HEK293 (cell line): Measurements from ENCODE around the gene DPY19L1.
"Not testable (repeated sequence)": the region's sequence is repeated elsewhere in the genome, so short reads cannot be mapped to it uniquely, and the experiment has no call there.

Experiments
- CTCF ChIA-PET: fragments of 350-600 bp; formaldehyde crosslinking; extraction: SDS; loops from one replicate; lab custom pipeline; 2021; ENCODE audit warnings: antibody characterized with exemption; lab: Yijun Ruan, JAX
- POLR2A ChIA-PET: fragments of 300-600 bp; formaldehyde crosslinking; extraction: SDS; loops from one replicate; lab custom pipeline; 2020; ENCODE audit warnings: antibody characterized with exemption, inconsistent platforms; lab: Yijun Ruan, JAX
- H3K27ac ChIP-seq: fragments of 200-500 bp; sonication (Bioruptor generic); 2 replicates; pipeline ENCODE4 v1.5.1; 2014; ENCODE audit warnings: low read depth, low read length, control low read depth, inconsistent platforms; ENCODE audit errors: extremely low read depth
- H3K36me3 ChIP-seq, 2 experiments: fragments of 200-500 bp in 1 of 2; sonication (Bioruptor generic) in 1 of 2; 1 replicate in 1 of 2; 2 replicates in 1 of 2; pipeline ENCODE4 v1.5.1; 2014 to 2017; ENCODE audit warnings: inconsistent platforms in 2 of 2, low read length in 2 of 2; ENCODE audit not compliant: control insufficient read depth in 2 of 2, insufficient read depth in 1 of 2
- H3K4me1 ChIP-seq: fragments of 200-500 bp; sonication (Bioruptor generic); 2 replicates; pipeline ENCODE4 v1.5.1; 2014; ENCODE audit warnings: mild to moderate bottlenecking, low read length, inconsistent platforms; ENCODE audit not compliant: control insufficient read depth, insufficient read depth
- H3K4me3 ChIP-seq: 2 replicates; pipeline ENCODE4 v1.5.1; 2011; ENCODE audit warnings: low read depth, mild to moderate bottlenecking, control low read depth, low read length, moderate library complexity
- H3K9me3 ChIP-seq: fragments of 200-500 bp; sonication (Bioruptor generic); 2 replicates; pipeline ENCODE4 v1.5.1; 2014; ENCODE audit warnings: low read depth, low read length, inconsistent platforms; ENCODE audit not compliant: control insufficient read depth, insufficient read depth
- MYNN ChIP-seq: fragments of 450-650 bp; formaldehyde crosslinking; IDR thresholded peaks from 2 replicates; pipeline ENCODE4 v1.5.1; 2016; ENCODE audit warnings: missing biosample characterization, missing genetic modification characterization, borderline replicate concordance
- YY1 ChIP-seq: fragments of 450-650 bp; formaldehyde crosslinking; IDR thresholded peaks from 2 replicates; pipeline ENCODE4 v1.5.1; 2018; ENCODE audit warnings: missing biosample characterization, missing genetic modification characterization
- ZIC2 ChIP-seq: fragments of 450-650 bp; formaldehyde crosslinking; IDR thresholded peaks from 2 replicates; pipeline ENCODE4 v1.5.1; 2016; ENCODE audit warnings: missing biosample characterization, missing genetic modification characterization
- ZNF10 ChIP-seq: fragments of 450-650 bp; formaldehyde crosslinking; IDR thresholded peaks from 2 replicates; pipeline ENCODE4 v1.5.1; 2017; ENCODE audit warnings: missing biosample characterization, missing genetic modification characterization
- ZNF16 ChIP-seq: fragments of 450-650 bp; formaldehyde crosslinking; IDR thresholded peaks from 2 replicates; pipeline ENCODE4 v1.5.1; 2016; ENCODE audit warnings: low read depth, missing biosample characterization, missing genetic modification characterization
- ZNF184 ChIP-seq: fragments of 450-650 bp; IDR thresholded peaks from 2 replicates; pipeline ENCODE4 v1.5.1; 2018; ENCODE audit warnings: missing biosample characterization, mild to moderate bottlenecking, missing genetic modification characterization
- ZNF202 ChIP-seq: fragments of 450-650 bp; formaldehyde crosslinking; IDR thresholded peaks from 2 replicates; pipeline ENCODE4 v1.5.1; 2016; ENCODE audit warnings: missing biosample characterization, missing genetic modification characterization, borderline replicate concordance
- ZNF324 ChIP-seq: fragments of 450-650 bp; formaldehyde crosslinking; IDR thresholded peaks from 2 replicates; pipeline ENCODE4 v1.5.1; 2016; ENCODE audit warnings: missing biosample characterization, missing genetic modification characterization
- ZNF341 ChIP-seq: fragments of 450-650 bp; formaldehyde crosslinking; IDR thresholded peaks from 2 replicates; pipeline ENCODE4; 2016; ENCODE audit warnings: low read depth, missing biosample characterization, missing genetic modification characterization
- ZNF416 ChIP-seq: fragments of 450-650 bp; formaldehyde crosslinking; IDR thresholded peaks from 2 replicates; pipeline ENCODE4 v1.5.1; 2016; ENCODE audit warnings: missing biosample characterization, missing genetic modification characterization
- ZNF561 ChIP-seq: fragments of 450-650 bp; IDR thresholded peaks from 2 replicates; pipeline ENCODE4 v1.5.1; 2018; ENCODE audit warnings: missing biosample characterization, missing genetic modification characterization, borderline replicate concordance
- ZNF596 ChIP-seq: fragments of 450-650 bp; IDR thresholded peaks from 2 replicates; pipeline ENCODE4 v1.5.0; 2018; ENCODE audit warnings: missing biosample characterization, mild to moderate bottlenecking, missing genetic modification characterization, moderate library complexity
- ZNF776 ChIP-seq: fragments of 450-650 bp; formaldehyde crosslinking; IDR thresholded peaks from 2 replicates; pipeline ENCODE4 v1.5.0; 2017; ENCODE audit warnings: missing biosample characterization, missing genetic modification characterization, borderline replicate concordance
- ZNF837 ChIP-seq: fragments of 450-650 bp; formaldehyde crosslinking; IDR thresholded peaks from 2 replicates; pipeline ENCODE4 v1.5.1; 2016; ENCODE audit warnings: missing biosample characterization, missing genetic modification characterization
- ZSCAN18 ChIP-seq: fragments of 450-650 bp; formaldehyde crosslinking; IDR thresholded peaks from 2 replicates; pipeline ENCODE4 v1.5.1; 2016; ENCODE audit warnings: missing biosample characterization, missing genetic modification characterization
- TF ChIP-seq, protein P1 (sequence below): fragments of 450-650 bp; formaldehyde crosslinking; IDR thresholded peaks from 2 replicates; pipeline ENCODE4 v1.5.1; 2017; ENCODE audit warnings: missing biosample characterization, missing genetic modification characterization
- TF ChIP-seq, protein P2 (sequence below): fragments of 450-650 bp; formaldehyde crosslinking; conservative IDR thresholded peaks from 2 replicates; pipeline ENCODE4 v1.5.1; 2016; ENCODE audit warnings: low read depth, missing biosample characterization, missing genetic modification characterization

DPY19L1 gene

GRCh38 chr7:34919038-34919437 is 118.2 kb downstream of the DPY19L1 start:
- H3K4me1 ChIP-seq, POLR2A ChIA-PET: not testable (repeated sequence)
- CTCF ChIA-PET, result interaction anchor here (0.7 kb wide), 1 partner anchor 9 kb away, joined by 4 read pairs; no protein-coding TSS in a partner anchor

GRCh38 chr7:34918198-34918861 is 119.0 kb downstream of the DPY19L1 start:
- TF ChIP-seq ZIC2 (tag by site-specific recombination), result peak; percentile 72
- H3K27ac ChIP-seq, POLR2A ChIA-PET, H3K9me3 ChIP-seq, H3K4me3 ChIP-seq, H3K36me3 ChIP-seq, H3K4me1 ChIP-seq: not testable (repeated sequence)
- CTCF ChIA-PET, result interaction anchor here (0.7 kb wide), 1 partner anchor 10 kb away, joined by 4 read pairs; no protein-coding TSS in a partner anchor

More at GRCh38 chr7:34919038-34919437, 118.2 kb downstream of the DPY19L1 start:
- H3K4me3 ChIP-seq, H3K36me3 ChIP-seq, H3K27ac ChIP-seq, H3K9me3 ChIP-seq: not testable (repeated sequence)

- H3K4me1 ChIP-seq, POLR2A ChIA-PET, H3K9me3 ChIP-seq, CTCF ChIA-PET, H3K36me3 ChIP-seq, H3K27ac ChIP-seq, H3K4me3 ChIP-seq: not testable (repeated sequence)
Measured at GRCh38 chr7:34917515-34917914, 119.8 kb downstream of the DPY19L1 start.

DNA sequence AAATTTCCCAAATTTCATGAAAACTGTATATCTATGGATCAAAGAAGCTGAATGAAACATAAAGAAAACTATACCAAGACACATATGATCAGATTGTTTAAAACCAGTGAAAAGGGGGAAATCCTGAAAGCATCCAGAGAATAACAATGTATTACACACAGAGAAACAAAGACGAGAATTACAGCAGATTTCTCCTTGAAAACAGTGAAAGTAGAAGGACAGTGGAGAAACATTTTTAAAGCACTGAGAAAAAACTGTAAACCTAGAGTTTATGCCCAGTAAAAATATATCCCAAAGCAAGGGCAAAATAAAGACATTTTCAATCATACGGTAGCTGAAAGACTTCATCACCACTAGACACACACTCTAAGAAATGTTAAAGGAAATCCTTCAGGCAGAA is 121.0 kb downstream of the DPY19L1 start:
- ChIA-PET CTCF (interaction anchor here (0.6 to 1.2 kb wide), 2 partner anchors 12 to 934 kb away, joined by 3 to 5 read pairs; no protein-coding TSS in a partner anchor), POLR2A (no interaction called here)
- H3K4me1 ChIP-seq, result no peaks in the 10 kb centered on the region
- TF ChIP-seq MYNN (tag by site-specific recombination) (no peak), ZNF10 (tag by site-specific recombination) (no peak), ZSCAN18 (tag by site-specific recombination) (no peak)
- TF ChIP-seq, protein P1, sequence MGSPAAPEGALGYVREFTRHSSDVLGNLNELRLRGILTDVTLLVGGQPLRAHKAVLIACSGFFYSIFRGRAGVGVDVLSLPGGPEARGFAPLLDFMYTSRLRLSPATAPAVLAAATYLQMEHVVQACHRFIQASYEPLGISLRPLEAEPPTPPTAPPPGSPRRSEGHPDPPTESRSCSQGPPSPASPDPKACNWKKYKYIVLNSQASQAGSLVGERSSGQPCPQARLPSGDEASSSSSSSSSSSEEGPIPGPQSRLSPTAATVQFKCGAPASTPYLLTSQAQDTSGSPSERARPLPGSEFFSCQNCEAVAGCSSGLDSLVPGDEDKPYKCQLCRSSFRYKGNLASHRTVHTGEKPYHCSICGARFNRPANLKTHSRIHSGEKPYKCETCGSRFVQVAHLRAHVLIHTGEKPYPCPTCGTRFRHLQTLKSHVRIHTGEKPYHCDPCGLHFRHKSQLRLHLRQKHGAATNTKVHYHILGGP (tag by site-specific recombination), result no peak
- H3K4me3 ChIP-seq, result no peak overlapping the region
- H3K27ac ChIP-seq, result no peak overlapping the region
- H3K36me3 ChIP-seq, result no peaks in the 10 kb centered on the region
- no peaks in the 10 kb centered on the region for H3K9me3 ChIP-seq

- Histone ChIP-seq H3K4me3 (no peak overlapping the region), H3K36me3 (no peaks in the 10 kb centered on the region), H3K27ac (no peak overlapping the region), H3K4me1 (no peaks in the 10 kb centered on the region), H3K9me3 (no peaks in the 10 kb centered on the region)
- POLR2A ChIA-PET, result no interaction called here
- CTCF ChIA-PET, result no interaction called here
- no peak for TF ChIP-seq ZNF341 (tag by site-specific recombination)
- no peak for TF ChIP-seq ZNF324
- no peak for TF ChIP-seq ZNF776 (tag by site-specific recombination)
- no peak for TF ChIP-seq YY1 (tag by site-specific recombination)
- no peak for TF ChIP-seq ZNF16 (tag by site-specific recombination)
- no peak for TF ChIP-seq ZNF596 (tag by site-specific recombination)
- TF ChIP-seq ZNF416 (tag by site-specific recombination), result no peak
- TF ChIP-seq ZNF837, result no peak
- TF ChIP-seq, protein P2, sequence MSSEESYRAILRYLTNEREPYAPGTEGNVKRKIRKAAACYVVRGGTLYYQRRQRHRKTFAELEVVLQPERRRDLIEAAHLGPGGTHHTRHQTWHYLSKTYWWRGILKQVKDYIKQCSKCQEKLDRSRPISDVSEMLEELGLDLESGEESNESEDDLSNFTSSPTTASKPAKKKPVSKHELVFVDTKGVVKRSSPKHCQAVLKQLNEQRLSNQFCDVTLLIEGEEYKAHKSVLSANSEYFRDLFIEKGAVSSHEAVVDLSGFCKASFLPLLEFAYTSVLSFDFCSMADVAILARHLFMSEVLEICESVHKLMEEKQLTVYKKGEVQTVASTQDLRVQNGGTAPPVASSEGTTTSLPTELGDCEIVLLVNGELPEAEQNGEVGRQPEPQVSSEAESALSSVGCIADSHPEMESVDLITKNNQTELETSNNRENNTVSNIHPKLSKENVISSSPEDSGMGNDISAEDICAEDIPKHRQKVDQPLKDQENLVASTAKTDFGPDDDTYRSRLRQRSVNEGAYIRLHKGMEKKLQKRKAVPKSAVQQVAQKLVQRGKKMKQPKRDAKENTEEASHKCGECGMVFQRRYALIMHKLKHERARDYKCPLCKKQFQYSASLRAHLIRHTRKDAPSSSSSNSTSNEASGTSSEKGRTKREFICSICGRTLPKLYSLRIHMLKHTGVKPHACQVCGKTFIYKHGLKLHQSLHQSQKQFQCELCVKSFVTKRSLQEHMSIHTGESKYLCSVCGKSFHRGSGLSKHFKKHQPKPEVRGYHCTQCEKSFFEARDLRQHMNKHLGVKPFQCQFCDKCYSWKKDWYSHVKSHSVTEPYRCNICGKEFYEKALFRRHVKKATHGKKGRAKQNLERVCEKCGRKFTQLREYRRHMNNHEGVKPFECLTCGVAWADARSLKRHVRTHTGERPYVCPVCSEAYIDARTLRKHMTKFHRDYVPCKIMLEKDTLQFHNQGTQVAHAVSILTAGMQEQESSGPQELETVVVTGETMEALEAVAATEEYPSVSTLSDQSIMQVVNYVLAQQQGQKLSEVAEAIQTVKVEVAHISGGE (tag by site-specific recombination), result no peak
- no peak for TF ChIP-seq ZNF10 (tag by site-specific recombination)
- no peak for TF ChIP-seq ZNF202 (tag by site-specific recombination)
- TF ChIP-seq ZNF561 (tag by site-specific recombination), result no peak
- TF ChIP-seq ZNF184 (tag by site-specific recombination), result no peak
Measured at GRCh38 chr7:34912236-34912635, 125.0 kb downstream of the DPY19L1 start.
